BE2C (cell line): Measurements from ENCODE around the gene TM4SF20.

Experiments used
- DNase-seq: peaks from one replicate; pipeline ENCODE4 v3.0.0-alpha.2; 2020
- H3K27me3 ChIP-seq: fragments of 250-450 bp; sonication (Bioruptor Pico); 2 replicates; pipeline ENCODE4 v1.5.1; 2020; ENCODE audit warnings: mild to moderate bottlenecking
- H3K36me3 ChIP-seq: fragments of 250-450 bp; sonication (Bioruptor Pico); 2 replicates; pipeline ENCODE4 v1.5.1; 2020; ENCODE audit warnings: mild to moderate bottlenecking
- H3K4me1 ChIP-seq: fragments of 250-450 bp; sonication (Bioruptor Pico); 2 replicates; pipeline ENCODE4 v1.5.1; 2020
- H3K4me3 ChIP-seq: 2 replicates; pipeline ENCODE4 v1.5.1; 2011; ENCODE audit warnings: low read depth, low read length
- H3K9me3 ChIP-seq: fragments of 250-450 bp; sonication (Bioruptor Pico); 2 replicates; pipeline ENCODE4 v1.5.1; 2020
- TF ChIP-seq, protein P1 (sequence below): IDR thresholded peaks from 2 replicates; pipeline ENCODE4 v1.5.1; 2012; ENCODE audit warnings: mild to moderate bottlenecking, low read depth, low read length

The TM4SF20 gene

DNA sequence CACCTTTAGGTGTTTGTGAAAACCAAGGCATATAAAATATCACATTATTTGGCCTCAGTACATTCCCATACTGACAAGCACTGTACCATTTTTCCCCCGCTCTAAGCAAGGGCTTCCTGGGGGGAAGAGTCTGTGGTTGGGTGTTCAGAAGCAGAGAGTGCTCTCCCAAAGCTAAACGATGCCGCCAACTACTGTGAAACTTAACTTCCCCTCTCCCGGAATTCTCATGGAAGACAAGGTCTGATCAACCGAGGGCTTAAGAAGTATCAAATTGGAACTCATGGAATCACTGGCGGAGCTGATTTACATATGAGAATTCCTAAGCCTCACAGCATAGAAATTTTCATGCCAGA, 54.5 kb downstream of the TM4SF20 start:
- Histone ChIP-seq H3K4me3 (peak overlapping the region; percentile 99), H3K4me1 (no peaks in the 10 kb centered on the region; the same call in 1 of the 2 replicates), H3K36me3 (no peaks in the 10 kb centered on the region), H3K27me3 (no peaks in the 10 kb centered on the region), H3K9me3 (no peaks in the 10 kb centered on the region)
- peak; percentile 11 for DNase-seq
- TF ChIP-seq, protein P1, sequence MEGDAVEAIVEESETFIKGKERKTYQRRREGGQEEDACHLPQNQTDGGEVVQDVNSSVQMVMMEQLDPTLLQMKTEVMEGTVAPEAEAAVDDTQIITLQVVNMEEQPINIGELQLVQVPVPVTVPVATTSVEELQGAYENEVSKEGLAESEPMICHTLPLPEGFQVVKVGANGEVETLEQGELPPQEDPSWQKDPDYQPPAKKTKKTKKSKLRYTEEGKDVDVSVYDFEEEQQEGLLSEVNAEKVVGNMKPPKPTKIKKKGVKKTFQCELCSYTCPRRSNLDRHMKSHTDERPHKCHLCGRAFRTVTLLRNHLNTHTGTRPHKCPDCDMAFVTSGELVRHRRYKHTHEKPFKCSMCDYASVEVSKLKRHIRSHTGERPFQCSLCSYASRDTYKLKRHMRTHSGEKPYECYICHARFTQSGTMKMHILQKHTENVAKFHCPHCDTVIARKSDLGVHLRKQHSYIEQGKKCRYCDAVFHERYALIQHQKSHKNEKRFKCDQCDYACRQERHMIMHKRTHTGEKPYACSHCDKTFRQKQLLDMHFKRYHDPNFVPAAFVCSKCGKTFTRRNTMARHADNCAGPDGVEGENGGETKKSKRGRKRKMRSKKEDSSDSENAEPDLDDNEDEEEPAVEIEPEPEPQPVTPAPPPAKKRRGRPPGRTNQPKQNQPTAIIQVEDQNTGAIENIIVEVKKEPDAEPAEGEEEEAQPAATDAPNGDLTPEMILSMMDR = no peak

DNA sequence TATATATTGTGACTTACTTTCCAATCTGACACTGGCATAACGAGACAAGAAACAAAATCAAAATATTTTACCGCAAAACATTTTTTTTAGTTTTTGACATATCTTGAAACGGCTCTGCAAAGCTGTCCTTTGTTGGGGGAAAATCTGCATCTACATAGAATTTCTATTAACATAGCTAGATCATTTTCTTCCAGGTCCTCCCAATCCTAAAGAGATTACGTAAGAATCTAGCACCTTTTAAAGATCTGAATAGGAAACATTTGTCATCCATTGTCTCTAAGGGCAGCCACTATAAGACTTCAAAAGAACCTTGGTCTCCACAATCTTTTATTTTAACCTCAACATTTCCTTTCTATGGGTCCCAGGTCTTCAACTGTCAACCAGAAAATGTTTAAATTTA, 55.3 kb downstream of the TM4SF20 start:
- DNase-seq = no peak
- H3K36me3 ChIP-seq = no peaks in the 10 kb centered on the region
- H3K9me3 ChIP-seq = no peaks in the 10 kb centered on the region
- no peaks in the 10 kb centered on the region for H3K27me3 ChIP-seq
- no peak overlapping the region for H3K4me3 ChIP-seq
- TF ChIP-seq, protein P1 = no peak
- H3K4me1 ChIP-seq = no peaks in the 10 kb centered on the region; the same call in 1 of the 2 replicates

DNA sequence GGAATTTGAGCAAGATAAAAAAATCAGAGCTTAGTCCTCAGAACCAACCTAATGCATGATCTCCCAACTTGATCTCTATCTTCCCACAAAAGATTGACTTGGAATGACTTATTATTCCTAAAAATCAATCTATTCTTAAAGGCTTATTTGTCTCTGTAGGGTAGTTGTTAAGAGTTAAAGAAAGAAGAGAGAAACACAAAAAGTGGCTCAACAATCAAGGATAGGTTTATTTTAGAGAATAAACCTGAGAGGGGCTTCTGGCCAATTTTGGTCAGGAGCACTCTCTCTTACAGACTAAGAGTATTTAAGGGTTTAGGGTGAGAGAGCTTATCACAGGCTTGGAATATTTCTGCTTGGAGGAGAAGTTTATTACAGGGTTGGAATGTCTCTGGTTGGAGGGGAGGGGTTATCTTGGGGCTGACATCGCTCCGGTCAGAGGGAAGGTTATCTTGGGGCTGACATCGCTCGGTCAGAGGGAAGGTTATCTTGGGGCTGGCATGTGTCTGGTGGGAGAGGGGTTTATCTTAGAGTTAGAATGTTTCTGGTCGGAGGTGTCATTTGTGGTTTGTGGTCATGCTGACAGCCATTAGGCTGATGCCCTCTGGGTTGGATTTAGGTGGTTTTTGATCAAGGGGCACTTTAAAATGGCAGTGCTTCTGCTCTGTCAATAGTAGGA, 56.4 kb downstream of the TM4SF20 start:
- no peak overlapping the region for H3K4me3 ChIP-seq
- no peaks in the 10 kb centered on the region for H3K36me3 ChIP-seq
- TF ChIP-seq, protein P1 = no peak
- H3K27me3 ChIP-seq = no peaks in the 10 kb centered on the region
- no peaks in the 10 kb centered on the region; the same call in 1 of the 2 replicates for H3K4me1 ChIP-seq
- DNase-seq = no peak
- no peaks in the 10 kb centered on the region for H3K9me3 ChIP-seq

DNA sequence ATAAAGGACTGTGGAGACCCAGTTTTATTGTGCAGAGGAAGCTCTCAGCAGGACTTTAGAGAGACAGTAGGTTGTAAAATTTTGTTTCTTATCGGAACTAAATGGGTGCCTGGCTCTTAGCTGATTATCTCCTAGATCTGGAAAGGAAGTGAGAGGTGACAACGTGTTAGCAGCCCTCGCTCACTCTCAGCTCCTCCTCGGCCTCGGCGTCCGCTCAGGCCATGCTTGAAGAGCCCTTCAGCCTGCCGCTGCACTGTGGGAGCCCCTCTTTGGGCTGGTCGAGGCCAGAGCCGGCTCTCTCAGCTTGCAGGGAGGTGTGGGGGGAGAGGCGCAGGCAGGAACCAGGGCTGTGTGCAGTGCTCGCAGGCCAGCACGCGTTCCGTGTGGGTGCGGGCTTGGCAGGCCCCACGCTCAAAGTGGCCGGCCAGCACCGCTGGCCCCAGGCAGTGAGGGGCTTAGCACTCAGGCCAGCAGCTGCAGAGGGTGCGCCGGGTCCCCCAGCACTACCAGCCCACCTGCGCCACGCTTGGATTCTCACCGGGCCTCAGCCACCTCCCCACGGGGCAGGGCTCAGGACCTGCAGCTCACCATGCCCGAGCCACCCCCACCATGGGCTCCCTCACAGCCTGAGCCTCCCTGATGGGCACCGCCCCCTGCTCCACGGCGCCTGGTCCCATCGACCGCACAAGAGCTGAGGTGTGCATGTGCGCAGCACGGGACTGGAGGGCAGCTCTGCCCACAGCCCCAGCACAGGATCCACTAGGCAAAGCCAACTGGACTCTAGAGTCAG, 58.6 kb downstream of the TM4SF20 start:
- no peak overlapping the region for H3K4me3 ChIP-seq
- H3K36me3 ChIP-seq = no peaks in the 10 kb centered on the region
- no peaks in the 10 kb centered on the region for H3K4me1 ChIP-seq
- TF ChIP-seq, protein P1 = no peak
- no peak for DNase-seq
- no peaks in the 10 kb centered on the region for H3K9me3 ChIP-seq
- no peaks in the 10 kb centered on the region for H3K27me3 ChIP-seq

DNA sequence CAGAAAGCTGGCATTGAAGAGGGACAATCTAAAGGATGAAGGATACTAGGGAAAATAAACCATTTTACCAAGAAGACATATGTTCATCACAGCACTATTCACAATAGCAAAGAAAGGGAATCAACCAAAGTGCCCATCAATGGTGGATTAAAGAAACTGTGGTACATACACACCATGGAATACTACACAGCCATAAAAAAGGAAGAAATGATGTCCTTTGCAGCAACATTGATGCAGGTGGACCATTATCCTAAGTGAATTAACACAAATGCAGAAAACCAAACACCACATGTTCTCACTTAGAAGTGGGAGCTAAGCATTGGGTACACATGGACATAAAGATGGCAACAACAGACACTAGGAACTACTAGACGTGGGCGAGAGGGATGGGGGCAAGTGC, 61.3 kb downstream of the TM4SF20 start:
- Histone ChIP-seq H3K36me3 (no peaks in the 10 kb centered on the region), H3K27me3 (0 out of 2 replicates have a peak, but pooled peaks cover 3% of the 10 kb centered on the region), H3K4me1 (no peaks in the 10 kb centered on the region), H3K4me3 (no peak overlapping the region), H3K9me3 (no peaks in the 10 kb centered on the region)
- TF ChIP-seq, protein P1 = no peak
- DNase-seq = no peak

DNA sequence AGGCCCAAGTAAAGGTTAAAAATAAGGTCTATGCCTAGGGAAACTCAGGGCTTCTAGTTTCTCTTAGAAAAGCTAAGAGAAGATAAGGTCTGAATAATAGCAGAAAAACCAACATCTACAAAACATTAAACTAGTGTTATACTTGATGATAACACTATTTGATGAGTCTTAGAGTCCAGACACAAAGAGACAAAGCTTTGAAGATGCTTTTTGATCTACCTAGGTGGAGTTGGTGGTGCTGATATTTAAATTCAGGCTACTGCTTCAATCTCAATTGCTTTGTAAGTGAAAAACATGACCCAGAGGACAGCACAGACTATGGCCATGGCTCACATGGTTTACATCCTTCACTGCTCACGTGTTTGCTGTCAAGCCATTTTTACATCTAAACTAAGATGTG, 65.8 kb downstream of the TM4SF20 start:
- Histone ChIP-seq H3K9me3 (no peaks in the 10 kb centered on the region), H3K4me3 (no peak overlapping the region), H3K4me1 (no peaks in the 10 kb centered on the region), H3K27me3 (0 out of 2 replicates have a peak, but pooled peaks cover 3% of the 10 kb centered on the region), H3K36me3 (no peaks in the 10 kb centered on the region)
- TF ChIP-seq, protein P1 = no peak
- no peak for DNase-seq
